HG03095 (cell line): ENCODE results near the gene MTCL3.
A peak's percentile ranks its signal among the peaks of the same experiment; 100 is the strongest.

ENCODE experiments used
- ATAC-seq: cut with Tn5 transposase; IDR thresholded peaks from one replicate; pipeline ENCODE4 v1.9.1; 2021; ENCODE audit warnings: moderate library complexity; ENCODE audit not compliant: unreplicated experiment

Gene MTCL3

DNA sequence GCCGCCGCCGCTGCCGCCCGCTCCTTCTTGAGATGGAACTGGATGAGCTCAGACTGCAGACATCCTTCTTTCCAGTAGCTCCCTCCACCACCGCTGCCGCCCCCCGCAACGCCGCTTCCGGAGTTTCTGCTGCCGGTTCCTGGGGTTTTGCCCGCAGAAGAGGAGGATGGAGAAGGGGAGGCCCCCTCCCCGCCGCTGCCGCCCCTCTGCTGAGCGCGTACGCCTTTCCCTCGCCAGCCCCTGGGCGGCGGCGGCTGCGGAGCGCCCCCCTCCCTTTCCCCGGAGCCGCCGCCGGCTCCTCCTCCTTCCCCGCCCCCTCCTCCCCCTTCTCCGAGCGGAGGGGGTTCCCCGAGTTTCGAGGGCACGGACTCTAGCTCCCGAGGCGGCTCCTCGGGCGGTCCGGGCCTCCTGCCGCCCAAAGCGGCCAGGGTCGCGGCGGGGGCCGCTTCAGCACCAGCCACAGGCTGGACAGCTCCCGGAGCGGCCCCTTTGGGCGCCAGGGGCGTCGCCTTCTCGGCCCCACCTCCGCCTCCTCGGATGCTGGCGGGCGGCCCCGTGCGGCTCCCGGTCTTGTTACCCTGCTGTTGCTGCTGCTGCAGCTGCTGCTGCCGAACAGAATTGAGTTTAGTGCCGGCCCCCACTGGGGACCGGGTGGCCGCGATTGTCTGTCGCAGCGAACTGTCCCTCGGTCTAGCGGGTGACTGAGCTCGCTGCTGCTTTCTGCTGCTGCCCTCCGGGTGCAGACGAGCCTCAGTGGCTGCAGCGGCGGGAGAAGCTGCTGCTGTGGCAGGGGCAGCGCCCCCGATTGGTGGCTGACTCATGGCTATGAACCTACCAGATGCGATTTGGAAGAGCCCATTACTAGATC lies 3.1 kb downstream of the MTCL3 start:
- ATAC-seq, result peak; percentile 78

DNA sequence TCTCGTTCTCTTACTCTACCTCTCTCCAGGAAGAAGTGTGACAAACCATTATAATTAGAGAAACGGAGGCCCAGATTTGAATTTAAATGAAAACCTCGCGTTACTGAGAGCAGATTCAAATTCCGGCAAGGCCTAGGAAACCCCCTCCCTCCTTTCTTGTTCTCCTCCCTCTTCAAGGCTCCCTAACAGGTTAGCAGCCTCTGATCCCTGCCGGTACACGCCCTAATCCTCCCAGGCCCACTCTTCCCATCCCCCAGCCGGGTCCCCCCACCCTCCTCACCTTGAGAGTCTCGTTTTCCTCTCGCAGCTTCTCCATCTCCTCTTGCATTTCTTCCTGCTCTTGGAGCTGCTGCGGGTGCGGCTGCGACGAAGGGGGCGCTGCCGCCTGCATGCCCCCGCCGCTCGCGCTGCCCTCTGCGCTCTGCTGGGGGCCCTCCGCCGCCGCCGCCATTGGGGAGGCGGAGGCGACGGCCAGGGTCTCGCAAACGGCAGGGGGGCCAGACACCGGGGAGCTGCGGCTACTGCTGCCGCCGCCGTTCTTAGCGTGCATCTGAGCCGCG lies 3.8 kb downstream of the MTCL3 start:
- no peak for ATAC-seq

DNA sequence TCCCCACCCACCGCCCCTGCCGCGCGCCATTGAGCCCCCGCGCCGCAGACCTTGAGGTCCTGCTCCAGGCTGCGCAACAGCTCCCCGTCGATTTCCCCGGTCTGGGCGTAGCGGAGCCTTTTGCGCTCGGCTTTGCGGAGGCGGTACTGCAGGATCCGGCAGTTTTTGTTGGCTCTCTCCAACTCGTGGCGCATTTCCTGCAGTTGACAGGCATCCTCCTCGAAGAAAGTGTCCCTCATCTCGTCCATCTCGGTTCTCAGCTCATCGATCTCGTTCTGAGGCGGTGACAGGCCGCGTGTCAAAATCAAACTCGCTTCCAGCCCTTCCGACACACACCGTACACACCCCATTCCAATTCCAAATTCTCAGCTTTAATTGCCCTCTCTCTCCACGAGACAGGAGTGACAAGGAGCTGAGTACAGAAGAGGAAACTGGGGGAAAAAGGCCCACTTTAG lies 4.3 kb downstream of the MTCL3 start:
- ATAC-seq, result no peak

DNA sequence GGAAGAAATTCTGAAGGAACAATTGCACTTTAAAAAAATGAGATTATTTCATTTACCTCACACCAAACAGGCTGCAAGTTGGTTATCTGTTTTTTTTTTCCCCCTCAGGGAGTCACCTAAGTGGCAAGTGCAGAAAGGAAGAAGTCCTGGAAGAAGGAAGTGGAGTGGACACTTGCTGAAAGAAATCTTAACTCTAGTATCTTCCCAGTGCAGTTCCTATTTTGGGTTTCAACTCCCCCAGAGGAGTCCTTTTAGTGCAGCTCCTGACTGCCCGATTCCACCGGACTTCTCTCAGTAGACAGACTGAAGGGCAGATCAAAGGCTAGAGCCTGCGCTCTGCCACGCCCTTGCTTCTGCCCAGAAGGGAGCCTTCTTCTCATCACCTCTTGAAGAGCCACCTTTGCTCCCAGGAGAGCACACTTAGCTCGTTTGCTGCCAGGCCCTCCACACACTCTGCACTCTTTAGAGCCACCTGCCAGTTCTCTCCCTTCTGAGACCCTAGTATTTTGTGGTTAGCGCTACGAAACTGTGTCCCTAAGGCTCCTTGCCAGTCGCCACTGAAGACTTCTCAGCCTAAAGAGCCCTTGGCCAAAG lies 4.9 kb downstream of the MTCL3 start:
- ATAC-seq, result no peak

DNA sequence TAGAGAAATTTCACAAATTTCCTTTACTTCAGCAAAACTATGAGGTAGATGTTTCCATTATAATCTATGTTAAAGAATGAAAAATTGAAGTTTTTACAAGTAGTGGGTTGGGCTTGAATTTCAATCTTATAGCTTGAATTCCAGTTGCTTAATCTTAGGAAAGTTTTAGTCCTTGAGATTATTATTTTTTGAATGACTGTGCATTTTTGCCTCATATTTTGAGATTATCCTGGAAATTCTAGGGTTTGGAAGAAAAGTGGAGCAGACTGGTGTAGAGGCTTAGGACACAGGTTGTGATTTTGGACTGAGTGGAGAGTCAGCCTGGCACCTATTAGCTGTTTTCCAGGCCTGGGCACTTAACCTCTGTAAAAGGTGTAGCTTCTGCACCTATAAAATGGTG lies 5.7 kb downstream of the MTCL3 start:
- no peak for ATAC-seq

DNA sequence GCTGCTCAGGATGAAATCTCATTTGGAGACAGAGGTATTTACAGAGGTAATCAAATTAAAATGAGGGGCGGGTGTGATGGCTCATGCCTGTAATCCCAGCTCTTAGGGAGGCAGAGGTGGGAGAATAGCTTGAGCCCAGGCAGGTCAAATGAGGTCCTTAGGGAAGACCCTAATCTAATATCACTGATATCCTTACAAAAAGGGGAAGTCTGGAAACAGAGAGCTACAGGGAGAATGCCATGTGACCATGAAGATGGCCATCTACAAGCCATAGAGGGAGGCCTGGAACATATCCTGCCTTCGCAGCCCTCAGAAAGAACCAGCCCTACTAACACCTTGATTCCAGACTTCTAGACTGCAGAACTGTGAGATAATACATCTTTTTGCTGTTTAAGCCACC lies 8.3 kb downstream of the MTCL3 start:
- no peak for ATAC-seq

DNA sequence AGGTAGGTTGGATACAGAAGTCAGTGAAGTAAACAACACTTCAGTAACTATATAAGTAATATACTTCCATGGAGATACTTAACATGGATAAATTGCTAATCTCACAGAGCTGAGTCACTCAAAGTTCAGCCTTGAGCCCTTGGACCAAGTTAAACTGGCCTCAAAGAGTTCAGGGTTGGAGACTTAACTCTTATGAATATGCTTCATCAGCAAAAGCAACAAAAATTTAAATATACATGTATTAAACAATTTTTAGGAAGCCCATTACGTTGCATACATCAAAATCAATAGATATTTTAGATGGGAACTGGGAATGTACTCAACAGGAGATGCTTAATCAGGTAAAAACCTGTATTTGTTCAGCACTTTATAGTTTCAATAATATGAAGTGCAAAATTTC lies 12.2 kb downstream of the MTCL3 start:
- ATAC-seq, result no peak

DNA sequence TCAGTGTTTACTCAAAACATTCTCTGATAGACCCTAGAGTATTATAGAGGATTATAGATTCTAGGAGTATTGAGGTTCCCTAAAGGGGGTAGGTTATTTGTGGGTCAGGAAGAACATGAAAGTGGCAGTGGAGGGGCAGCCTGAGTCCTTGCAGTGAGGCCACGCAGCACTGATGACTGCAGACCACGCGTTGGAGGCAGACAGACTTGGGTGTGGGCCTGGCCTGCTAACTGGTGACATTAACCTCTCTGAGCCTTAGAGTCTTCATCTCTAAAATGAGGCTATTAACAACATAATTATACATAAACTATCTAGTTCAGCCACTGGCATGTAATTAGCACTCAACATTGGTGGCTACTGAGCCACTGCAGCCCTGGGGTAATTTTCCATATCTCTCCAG lies 16.1 kb downstream of the MTCL3 start:
- ATAC-seq, result no peak

DNA sequence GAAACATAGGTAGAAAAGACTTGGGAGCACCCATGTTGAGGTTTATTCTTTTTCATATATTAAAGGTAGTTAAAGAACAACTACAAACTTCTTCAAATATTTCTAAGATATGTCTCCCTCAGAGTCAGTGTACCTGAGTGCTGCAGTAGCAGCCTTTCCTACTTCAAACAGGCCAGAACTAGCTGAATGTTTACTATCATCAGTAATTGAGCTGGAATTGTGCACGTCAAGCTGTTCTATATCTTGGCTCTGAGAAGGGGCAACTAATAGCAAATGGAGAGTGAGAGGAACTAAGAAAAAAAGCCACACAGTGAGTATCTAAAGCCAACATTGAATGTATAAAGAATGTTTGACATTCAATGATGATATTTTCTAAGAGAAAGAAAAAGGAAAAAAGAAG lies 21.7 kb downstream of the MTCL3 start:
- no peak for ATAC-seq

DNA sequence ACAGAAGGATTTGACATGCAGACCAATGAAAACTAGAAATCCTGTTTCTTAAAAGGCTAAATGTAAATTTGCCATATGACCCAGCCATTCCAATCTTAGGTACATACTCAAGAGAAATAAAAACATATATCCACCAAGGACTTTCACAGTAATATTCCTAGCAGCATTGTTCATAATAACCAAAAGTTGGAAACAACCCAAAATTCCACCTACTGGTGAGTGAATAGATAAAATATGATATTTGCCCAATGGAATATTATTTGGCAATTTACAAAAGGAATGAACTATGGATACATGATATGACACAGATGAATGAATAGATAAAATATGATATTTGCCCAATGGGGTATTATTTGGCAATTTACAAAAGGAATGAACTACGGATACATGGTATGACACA lies 22.7 kb downstream of the MTCL3 start:
- no peak for ATAC-seq

DNA sequence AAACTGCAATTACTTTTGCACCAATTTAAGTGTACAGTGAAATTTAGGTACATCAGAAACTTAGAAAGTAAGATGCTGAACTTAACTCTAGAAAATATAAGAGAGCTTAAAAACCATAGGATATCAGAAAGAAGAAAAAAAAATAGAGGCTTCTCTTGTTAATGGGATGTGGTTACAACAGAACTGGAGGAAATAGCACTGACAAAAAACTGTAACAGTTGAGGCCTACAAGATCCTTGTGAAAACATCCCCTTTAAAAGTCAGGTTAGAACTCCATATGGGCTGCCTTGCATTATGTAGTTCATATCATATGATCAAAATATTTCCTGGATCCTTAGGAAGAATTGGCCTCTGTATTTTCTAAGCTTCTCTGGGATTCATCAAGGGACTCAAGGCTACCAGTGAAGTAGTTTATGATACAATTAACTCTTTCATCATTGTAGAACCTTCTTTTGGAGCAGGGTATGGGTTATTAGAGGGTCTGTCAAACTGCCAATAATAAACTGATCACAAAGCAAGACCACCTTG lies 24.8 kb downstream of the MTCL3 start:
- ATAC-seq, result no peak

DNA sequence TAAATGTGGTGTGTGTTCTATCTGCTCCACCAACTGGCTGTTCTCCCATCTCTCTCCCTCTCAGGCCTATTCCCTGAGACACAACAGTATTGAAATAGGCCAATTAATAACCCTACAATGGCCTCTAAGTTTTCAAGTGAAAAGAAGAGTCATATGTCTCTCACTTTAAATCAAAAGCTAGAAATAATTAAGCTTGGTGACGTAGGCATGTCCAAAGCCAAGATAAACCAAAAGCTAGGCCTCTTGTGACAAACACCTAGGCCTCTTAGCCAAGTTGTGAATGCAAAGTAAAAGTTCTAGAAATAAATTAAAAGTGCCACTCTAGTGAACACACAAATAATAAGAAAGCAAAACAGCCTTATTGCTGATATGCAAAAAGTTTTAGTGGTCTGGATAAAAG lies 29.9 kb downstream of the MTCL3 start:
- ATAC-seq, result no peak

DNA sequence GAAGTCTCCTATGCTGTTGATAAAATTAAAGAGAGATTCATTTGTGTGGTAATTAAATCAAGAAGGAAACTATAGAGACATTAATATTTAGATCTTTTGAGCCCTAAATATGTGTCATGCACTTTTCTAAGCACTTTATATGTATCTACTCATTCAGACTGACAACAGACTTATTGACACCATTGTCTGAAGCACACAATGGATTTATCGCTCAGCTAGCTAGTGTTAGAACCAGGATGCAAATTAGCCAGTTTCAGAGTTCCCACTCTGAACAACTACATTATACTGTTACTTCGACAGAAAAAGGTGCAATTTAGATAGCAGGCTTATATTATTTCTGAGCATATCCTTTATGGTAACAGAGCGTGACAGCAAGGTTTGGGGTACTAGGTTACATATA lies 32.2 kb downstream of the MTCL3 start:
- no peak for ATAC-seq

DNA sequence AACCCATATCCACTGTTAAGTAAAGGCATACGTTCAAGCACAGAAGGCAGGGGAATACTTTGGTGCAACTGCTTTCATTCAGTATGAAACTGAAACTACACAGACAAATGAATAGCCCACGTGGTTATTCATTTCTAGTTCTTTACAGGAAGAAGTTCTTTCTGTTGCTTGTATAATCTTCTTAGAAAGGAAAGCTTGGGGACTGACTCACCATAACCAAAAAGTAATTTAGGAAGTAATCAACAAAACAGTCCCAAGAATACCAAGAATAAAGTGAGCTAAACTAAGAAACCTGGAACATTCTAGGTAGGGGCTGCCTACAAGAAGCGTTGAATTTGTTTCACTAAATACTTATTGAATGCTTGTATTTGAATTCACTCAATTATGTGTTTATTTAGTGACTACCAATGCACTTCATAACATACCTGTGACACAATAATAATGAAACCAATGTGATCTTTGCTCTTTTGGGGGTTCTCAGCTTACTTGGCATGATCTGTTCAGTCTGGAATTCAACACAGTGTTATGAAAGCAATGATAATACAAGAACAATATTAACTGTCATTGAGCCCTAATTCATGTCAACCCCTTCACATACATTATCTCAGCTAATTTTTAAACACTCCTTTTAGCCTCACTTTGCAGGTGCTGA lies 34.8 kb downstream of the MTCL3 start:
- peak; percentile 100 for ATAC-seq

DNA sequence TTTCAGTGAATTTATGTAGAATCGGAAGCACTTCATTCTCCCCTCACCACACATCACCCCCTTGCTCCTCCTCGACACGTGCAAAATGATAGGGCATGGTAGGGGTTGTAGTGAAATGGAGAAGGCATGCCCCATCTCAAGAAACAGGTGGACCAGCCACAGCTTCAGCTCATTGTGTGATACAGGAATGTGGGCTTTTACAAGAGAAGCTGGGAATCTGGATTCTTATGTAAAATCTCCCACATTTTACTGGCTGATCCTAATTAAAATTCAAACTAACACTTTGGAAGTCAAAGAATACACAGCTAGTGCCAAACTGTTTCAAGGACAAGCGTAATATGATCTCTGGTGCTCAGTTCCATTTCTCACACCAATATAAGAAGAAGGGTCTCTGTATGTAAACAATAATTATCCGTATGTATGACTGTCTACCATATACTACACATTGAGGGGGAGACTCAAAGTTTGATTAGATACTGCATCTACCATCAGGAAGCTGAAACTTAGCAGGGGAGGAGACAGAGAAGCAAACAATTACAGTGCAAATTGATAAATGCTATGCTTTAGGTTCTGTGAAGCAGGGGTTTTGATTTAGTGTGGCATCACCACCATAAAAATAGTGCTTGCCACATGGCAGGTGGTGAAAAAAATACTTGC lies 35.6 kb downstream of the MTCL3 start:
- ATAC-seq, result peak; percentile 8

DNA sequence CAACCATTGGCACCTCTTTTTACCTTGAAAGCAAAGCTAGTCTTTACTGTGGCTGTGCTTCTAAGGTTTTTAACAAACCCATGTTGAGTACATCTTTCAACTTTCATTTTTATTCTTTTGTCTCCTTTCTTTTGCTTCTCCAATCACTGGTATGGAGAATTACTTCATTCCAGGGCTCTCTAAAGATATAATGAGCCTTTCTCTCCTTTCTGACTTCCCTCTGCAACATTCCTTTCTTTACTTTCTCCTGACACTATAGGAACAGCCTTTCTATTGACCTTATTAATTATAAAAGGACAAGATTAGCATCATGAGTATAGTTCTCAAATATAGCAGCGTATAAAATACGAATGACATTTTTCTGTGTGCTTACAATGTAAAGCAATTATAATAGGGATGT lies 36.8 kb downstream of the MTCL3 start:
- ATAC-seq, result no peak

DNA sequence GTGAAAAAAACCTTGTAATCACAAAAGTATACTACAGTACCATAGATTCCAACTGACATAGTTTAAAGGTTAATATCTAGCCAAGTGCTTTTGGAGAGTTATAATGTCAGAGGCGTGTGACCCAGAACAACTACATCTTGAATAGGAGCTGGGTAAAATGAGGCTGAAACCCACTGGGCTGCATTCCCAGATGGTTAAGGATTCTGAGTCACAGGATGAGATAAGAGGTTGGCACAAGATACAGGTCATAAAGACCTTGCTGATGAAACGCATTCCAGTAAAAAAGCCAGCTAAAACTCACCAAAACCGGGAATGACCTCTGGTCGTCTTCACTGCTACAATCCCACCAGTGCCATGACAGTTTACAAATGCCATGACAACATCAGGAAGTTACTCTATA lies 37.5 kb downstream of the MTCL3 start:
- no peak for ATAC-seq

DNA sequence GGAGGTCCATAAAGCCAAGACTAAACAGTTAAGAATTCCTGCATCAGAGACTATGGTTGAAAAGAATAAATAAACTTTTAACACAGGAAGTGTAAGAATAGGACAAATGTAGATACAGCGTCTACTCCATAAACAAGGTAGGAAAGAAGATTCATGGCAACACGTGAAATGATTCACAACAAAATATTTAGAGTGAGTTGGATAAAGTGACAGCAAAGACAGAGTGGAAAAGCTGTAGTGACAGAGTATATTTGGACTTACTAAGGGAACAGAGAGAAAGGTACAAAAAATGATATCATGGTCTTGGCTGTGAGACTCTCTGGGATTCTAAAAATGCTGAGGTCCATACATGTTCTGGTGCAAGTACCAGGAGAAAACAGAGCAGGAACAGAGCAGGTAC lies 38.0 kb downstream of the MTCL3 start:
- ATAC-seq, result no peak

DNA sequence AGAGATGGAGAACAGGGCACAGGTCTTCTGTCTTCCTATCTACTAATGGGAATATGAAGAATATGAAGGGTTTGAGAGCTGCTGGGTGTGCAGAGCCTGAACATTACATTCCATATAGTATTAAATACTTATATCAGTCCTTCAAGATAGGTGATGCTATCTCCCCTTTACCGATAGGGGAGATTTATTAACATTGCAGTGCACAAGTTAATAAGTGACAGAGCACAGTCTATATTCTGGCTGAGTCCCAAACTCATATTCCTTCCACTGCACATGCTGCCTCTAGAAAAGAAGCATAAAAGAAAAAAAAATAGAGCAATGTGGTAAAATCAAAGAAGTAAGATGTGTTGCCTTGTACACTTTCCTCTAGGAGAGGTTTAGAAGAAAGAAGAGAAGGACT lies 41.5 kb downstream of the MTCL3 start:
- no peak for ATAC-seq

DNA sequence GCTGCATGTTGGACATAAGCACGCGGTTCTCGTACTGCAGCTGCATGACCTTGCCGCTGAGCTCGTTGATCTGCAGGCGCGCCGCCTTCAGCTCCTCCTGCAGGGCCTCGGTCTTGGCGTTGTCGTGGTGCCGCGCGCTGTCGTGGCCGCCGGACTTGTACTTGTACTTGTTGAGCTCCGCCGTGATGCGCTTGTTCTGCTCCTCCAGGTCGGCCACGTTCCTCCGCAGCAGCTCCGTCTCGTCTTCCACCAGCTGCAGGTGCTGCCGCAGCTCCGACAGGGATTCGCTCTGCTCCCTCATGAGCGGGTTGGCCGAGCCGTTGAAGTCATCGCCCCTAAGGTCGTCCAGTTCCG lies 43.3 kb downstream of the MTCL3 start:
- ATAC-seq, result no peak

DNA sequence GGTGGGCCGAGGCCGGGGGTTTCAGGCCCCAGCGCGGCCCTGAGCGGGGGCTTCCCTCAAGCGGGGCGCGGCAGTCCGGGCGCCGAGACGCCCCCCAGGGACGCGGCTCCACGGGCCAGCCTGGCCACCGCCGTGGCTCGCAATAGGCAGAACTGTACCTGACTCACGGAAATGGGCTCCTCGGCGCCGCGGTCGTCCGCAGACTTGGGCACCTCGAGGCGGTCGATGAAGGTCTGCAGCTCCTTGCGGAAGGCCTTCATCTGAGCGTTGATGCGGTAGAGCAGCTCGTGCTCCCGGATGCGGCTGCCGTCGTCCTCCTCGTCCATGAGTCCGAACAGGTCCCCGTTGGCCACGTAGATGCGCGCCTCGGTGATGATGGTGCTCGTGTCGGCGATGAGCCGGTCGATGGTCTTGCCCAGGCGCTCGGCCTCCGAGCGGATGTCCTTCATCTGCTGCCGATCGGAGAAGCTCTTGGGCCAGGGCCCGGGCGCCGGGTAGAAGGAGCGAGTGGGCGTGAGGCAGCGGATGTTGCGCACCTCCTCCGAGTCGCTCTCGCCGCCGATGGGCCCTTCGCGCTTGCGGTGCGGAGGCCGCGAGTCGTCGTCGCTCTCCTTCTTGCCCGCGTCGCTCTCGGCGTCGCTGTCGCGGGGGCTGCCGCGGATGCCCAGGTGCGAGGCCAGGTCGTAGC lies 43.9 kb downstream of the MTCL3 start:
- ATAC-seq, result no peak
